Stomach (tissue), 4 donors: Measurements from ENCODE around the gene IRGM.

Source experiments
- EP300 ChIP-seq: sonication (generic); formaldehyde crosslinking; IDR thresholded peaks from one replicate; pipeline ENCODE4 v1.6.1; 2017; ENCODE audit warnings: antibody characterized with exemption
- POLR2AphosphoS5 ChIP-seq, 3 donors: sonication (generic); formaldehyde crosslinking; IDR thresholded peaks; one replicate each; pipeline ENCODE4 v1.6.1; 2016; ENCODE audit warnings: antibody characterized with exemption in 3 of 3
- TF ChIP-seq, protein P1 (sequence below), 7 experiments: fragments of 450-650 bp in 4 of 7; fragments of 200-600 bp in 3 of 7; sonication (generic) in 3 of 7; IDR thresholded peaks; one replicate each; pipeline ENCODE4 v1.5.1; 2016 to 2019; ENCODE audit warnings: antibody characterized with exemption in 7 of 7, control low read depth in 2 of 7, mild to moderate bottlenecking in 1 of 7

DNA sequence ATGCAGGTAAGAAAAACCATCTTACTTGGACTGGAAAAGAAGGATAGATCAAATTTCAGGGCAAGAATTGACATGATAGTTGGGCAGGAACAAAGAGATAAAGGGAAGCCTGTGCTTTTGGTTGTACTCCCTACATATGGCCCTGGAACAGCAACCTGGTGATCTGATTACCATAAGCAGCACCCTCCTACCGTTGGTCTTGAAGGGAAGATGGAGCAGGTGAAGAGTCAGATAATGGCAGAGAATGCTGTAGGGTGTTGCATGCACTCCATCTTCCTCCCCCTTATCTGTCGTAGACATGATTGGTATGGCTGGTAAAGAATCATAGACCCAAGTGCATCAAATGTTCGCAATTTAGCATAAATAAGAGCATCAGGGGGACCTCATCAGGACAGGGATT lies 4.7 kb downstream of the IRGM start:
- TF ChIP-seq, protein P1, sequence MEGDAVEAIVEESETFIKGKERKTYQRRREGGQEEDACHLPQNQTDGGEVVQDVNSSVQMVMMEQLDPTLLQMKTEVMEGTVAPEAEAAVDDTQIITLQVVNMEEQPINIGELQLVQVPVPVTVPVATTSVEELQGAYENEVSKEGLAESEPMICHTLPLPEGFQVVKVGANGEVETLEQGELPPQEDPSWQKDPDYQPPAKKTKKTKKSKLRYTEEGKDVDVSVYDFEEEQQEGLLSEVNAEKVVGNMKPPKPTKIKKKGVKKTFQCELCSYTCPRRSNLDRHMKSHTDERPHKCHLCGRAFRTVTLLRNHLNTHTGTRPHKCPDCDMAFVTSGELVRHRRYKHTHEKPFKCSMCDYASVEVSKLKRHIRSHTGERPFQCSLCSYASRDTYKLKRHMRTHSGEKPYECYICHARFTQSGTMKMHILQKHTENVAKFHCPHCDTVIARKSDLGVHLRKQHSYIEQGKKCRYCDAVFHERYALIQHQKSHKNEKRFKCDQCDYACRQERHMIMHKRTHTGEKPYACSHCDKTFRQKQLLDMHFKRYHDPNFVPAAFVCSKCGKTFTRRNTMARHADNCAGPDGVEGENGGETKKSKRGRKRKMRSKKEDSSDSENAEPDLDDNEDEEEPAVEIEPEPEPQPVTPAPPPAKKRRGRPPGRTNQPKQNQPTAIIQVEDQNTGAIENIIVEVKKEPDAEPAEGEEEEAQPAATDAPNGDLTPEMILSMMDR (IDR thresholded peaks at IDR 0.05): no peak
- TF ChIP-seq POLR2AphosphoS5 (IDR thresholded peaks at IDR 0.05) (no peak), EP300 (no peak)
